ENCODE measurements around the gene MIA.
"Not testable (repeated sequence)": the region's sequence is repeated elsewhere in the genome, so short reads cannot be mapped to it uniquely, and the experiment has no call there.

- TF ChIP-seq CTCF, EZH2 (IDR thresholded peaks at IDR 0.05): not testable (repeated sequence)
These were observed 8.8 kb downstream of the MIA start for GRCh38 chr19:40784146-40784545.

Measured in neural progenitor cell (in vitro differentiated cells).